Left ventricle myocardium inferior (tissue), 1 donor: Measurements from ENCODE around the gene RPS6KA2. TPM values are rescaled to one million over a fixed set of nuclear protein-coding genes. Genes with fewer than 3 reads are reported as not detected.

Source experiments
- DNase-seq: peaks from one replicate; pipeline ENCODE4 v3.0.0-alpha.2; 2020
- H3K27ac ChIP-seq: fragments of 200-600 bp; replicated peaks from 2 replicates; pipeline ENCODE4 v1.8.0; 2021
- H3K27me3 ChIP-seq: fragments of 200-600 bp; 2 replicates; pipeline ENCODE4 v1.8.0; 2021; ENCODE audit warnings: low read depth
- H3K36me3 ChIP-seq: fragments of 200-600 bp; 2 replicates; pipeline ENCODE4 v1.8.0; 2021
- H3K4me1 ChIP-seq: fragments of 200-600 bp; 2 replicates; pipeline ENCODE4 v1.8.0; 2021
- H3K4me3 ChIP-seq: fragments of 200-600 bp; 2 replicates; pipeline ENCODE4 v1.8.0; 2021; ENCODE audit warnings: mild to moderate bottlenecking, moderate library complexity
- H3K9me3 ChIP-seq: fragments of 200-600 bp; replicated peaks from 2 replicates; pipeline ENCODE4 v1.8.0; 2021
- intact Hi-C: fragments of 100-400 bp; cut with micrococcal nuclease; formaldehyde crosslinking; loops from one replicate; pipeline ENCODE4 v1.11.0; 2022
- total RNA-seq: library from RNA; stranded (reverse); fragmentation: NEBNext Ultra II Directional; extraction: Animal tissue kit (Norgen Biotek cat#: 25700); gene quantifications from one replicate; pipeline ENCODE4 v1.2.1, GENCODE V29; 2021
- TF ChIP-seq, protein P1 (sequence below): fragments of 200-600 bp; IDR thresholded peaks from 2 replicates; pipeline ENCODE4 v1.8.0; 2021; ENCODE audit warnings: antibody characterized with exemption, mild to moderate bottlenecking, borderline replicate concordance
- donor health status: DM: no; HTN: yes; CAD: no; lungs with severe emphysema.

Gene RPS6KA2
- total RNA-seq, 1 donor from 2014 or later, result 77.2 TPM

DNA sequence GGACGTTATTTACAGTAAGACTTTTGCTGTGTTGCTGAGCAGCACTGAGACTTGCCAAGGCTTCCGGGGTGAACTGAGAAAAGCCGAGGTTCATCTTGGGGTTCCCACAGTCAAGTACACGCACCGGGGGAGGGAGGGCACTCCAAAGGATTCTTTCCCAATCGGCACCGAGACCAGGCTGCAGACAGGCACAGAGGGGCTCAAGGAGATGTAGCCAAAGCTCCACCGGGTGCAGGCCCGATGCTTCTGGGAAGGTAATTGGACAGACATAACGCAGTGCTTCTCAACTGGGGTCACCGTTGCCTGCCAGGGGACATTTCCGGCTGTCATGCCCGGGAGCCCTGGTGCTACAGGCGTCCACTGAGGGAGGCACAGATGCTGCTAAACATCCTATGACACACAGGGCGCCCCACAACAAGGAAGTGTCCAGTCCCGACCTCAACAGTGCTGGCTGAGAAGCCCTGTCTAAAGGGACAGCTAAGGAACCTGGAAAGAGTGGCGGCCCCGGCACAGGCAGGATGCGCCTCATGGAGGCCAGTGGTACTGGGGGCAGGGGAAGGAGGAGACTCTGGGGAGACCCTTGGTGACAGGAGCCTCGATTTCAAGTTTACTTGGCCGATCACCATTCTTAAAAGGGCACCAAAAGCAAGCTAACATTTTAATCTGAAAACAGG, 133.5 kb downstream of the RPS6KA2 start:
- Histone ChIP-seq H3K4me3 (no peak overlapping the region), H3K27me3 (no peaks in the 10 kb centered on the region), H3K27ac (no peak overlapping the region), H3K9me3 (no peaks in the 10 kb centered on the region), H3K36me3 (peaks cover 72% of the 10 kb centered on the region), H3K4me1 (peaks cover 33% of the 10 kb centered on the region)
- intact Hi-C loops, result no loop called here
- peak; percentile 11 for DNase-seq
- TF ChIP-seq, protein P1, sequence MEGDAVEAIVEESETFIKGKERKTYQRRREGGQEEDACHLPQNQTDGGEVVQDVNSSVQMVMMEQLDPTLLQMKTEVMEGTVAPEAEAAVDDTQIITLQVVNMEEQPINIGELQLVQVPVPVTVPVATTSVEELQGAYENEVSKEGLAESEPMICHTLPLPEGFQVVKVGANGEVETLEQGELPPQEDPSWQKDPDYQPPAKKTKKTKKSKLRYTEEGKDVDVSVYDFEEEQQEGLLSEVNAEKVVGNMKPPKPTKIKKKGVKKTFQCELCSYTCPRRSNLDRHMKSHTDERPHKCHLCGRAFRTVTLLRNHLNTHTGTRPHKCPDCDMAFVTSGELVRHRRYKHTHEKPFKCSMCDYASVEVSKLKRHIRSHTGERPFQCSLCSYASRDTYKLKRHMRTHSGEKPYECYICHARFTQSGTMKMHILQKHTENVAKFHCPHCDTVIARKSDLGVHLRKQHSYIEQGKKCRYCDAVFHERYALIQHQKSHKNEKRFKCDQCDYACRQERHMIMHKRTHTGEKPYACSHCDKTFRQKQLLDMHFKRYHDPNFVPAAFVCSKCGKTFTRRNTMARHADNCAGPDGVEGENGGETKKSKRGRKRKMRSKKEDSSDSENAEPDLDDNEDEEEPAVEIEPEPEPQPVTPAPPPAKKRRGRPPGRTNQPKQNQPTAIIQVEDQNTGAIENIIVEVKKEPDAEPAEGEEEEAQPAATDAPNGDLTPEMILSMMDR, result no peak

DNA sequence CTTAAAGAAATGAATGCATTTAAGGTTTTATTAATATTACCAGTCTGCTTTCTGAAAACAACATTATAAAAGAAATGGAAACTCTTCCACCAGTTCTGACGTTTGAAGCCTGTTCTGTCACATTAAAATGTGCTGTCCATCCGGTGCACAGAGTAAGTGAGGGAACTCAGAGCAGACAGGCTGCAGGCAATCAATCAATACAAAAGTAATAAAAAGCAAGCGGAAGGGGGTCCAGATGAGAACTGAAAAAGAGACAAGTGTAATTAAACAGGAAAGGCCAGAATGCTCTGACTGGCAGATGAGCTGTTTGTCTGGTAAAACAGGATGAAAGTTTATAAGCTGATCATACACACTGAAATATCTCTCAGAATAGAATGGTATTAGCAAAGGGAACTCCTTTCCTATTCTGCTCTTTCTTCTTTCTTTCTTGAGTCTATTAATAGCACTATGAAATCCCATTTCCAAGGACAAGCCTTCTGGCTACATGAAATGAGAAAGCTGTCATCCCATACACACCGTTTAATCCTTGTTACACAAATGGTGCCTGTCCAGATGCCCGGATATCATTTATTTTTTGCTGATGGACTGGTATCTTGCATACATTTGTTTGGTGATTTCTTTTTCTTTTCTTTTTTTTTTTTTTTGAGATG, 134.8 kb downstream of the RPS6KA2 start:
- Histone ChIP-seq H3K27me3 (no peaks in the 10 kb centered on the region), H3K9me3 (no peaks in the 10 kb centered on the region), H3K4me3 (no peak overlapping the region), H3K27ac (no peak overlapping the region), H3K36me3 (peaks cover 61% of the 10 kb centered on the region), H3K4me1 (peaks cover 45% of the 10 kb centered on the region)
- TF ChIP-seq, protein P1, result no peak
- no peak for DNase-seq
- intact Hi-C loops, result no loop called here

DNA sequence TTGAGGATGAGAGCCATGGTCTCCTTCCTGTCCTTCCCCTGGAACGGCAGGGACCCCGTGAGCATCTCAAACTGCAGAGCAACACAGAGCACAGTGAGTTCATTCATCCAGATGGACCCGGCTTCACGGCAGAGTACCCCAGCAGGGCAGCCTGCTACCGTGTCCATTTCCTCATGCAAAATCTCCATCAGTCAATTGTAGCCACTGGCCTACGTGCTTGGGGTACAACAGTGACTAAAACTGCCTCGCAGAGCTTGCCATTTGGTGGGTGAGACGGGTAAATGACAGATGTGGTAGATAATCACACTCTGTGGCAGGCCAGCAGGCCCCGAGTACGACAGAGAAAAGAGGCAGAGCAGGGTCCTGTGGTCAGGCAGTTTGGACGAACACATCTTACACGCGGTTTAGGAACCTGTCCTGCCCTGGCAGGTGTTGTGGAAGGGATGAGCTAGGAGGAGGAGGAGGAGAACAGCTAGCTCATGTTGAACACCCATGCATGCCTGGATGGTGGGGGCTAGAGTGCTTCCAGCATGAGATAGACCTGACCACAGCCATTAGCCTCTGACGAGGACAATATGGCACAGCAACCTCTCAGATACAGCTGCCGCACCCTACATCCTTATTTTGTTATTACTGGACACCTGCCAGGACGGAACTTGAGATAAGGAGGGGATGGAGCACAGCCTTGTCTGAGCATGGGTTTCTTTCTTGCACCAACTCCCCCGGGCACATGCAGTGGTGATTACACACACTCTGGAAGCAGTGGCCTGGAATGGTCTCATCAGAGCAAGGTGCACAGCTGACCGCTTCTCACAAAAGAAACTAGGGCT, 136.2 kb downstream of the RPS6KA2 start:
- no peaks in the 10 kb centered on the region for H3K9me3 ChIP-seq
- TF ChIP-seq, protein P1, result no peak
- intact Hi-C loops, result no loop called here
- H3K27ac ChIP-seq, result no peak overlapping the region
- DNase-seq, result peak; percentile 14
- no peak overlapping the region for H3K4me3 ChIP-seq
- H3K4me1 ChIP-seq, result peaks cover 45% of the 10 kb centered on the region
- no peaks in the 10 kb centered on the region for H3K27me3 ChIP-seq
- peaks cover 64% of the 10 kb centered on the region for H3K36me3 ChIP-seq

DNA sequence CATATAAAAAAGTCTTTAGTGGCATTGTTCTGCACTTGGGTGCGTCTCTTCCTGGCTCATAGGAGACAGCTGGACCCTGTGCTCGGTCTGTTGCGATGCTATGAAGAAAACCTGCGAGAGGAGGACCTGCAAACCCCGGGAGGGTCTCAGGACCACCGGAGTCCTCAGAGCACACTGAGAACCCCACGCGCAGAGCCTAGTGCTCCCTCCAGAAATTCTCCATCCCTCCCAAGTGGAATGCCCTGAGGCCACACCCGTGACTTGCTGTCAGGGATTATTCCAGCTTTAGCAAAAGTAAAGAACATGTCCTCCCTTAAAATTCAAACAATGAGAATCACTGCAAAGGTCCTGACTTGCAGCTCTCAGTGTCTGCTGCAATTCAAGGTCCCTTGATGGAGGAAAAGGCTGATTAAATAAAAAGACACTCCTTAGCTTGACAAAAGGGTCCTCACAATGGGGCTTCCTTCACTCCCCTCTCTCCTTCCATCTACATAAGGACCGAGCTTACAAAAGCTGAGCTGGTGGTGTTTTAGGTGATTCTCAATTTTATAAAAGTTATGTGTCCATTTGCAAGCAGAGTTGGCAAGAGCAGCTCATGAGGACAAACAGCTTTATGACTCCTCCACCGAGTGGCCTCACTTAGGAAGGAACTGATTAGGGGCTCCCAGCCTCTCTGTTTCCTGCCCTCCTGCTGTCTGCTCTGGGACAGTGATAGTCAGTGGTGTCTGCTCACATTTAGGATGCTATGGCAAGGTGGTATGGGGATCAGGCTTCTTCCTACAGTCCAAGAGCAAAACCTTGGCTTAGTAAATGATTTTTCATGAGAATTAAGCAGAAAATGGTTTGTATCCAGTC, 137.5 kb downstream of the RPS6KA2 start:
- peak overlapping the region; percentile 77 for H3K27ac ChIP-seq
- H3K4me1 ChIP-seq, result peaks cover 45% of the 10 kb centered on the region
- intact Hi-C loops, result no loop called here
- peak; percentile 5 for DNase-seq
- no peaks in the 10 kb centered on the region for H3K27me3 ChIP-seq
- H3K36me3 ChIP-seq, result peaks cover 56% of the 10 kb centered on the region
- TF ChIP-seq, protein P1, result no peak
- H3K9me3 ChIP-seq, result no peaks in the 10 kb centered on the region
- H3K4me3 ChIP-seq, result no peak overlapping the region

DNA sequence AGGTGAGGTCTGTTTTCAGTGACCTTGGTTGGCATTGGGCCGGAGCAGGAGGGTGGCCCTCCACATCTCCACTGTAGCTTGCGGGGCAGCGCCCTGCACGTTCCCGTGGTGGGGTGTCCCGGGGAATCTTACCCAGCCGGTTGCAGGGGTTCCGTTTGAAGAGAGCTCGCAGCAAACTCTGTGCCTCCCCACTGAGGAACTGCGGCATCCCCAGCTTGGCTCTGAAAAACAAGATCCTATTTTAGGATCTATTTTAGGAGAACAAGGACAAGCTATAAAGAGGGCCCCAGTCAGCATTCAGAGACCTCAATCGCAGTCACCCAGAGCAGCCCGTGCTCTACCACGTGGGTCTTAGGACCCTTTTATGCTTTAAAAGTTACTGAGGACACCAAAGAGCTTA, 138.3 kb downstream of the RPS6KA2 start:
- TF ChIP-seq, protein P1, result no peak
- no peaks in the 10 kb centered on the region for H3K27me3 ChIP-seq
- peak; percentile 16 for DNase-seq
- H3K4me3 ChIP-seq, result peak overlapping the region; percentile 10
- H3K9me3 ChIP-seq, result no peaks in the 10 kb centered on the region
- peaks cover 45% of the 10 kb centered on the region for H3K4me1 ChIP-seq
- intact Hi-C loops, result no loop called here
- peaks cover 56% of the 10 kb centered on the region for H3K36me3 ChIP-seq
- H3K27ac ChIP-seq, result peak overlapping the region; percentile 77
